NCI-H2196 treated with DMSO at 0.1 percent for 48 hours (cell line): Measurements from ENCODE around the gene VWDE.

Experiments used
- DNase-seq: peaks from one replicate; lab custom pipeline; 2025; ENCODE audit not compliant: unreplicated experiment; lab: John Stamatoyannopoulos, UW

The VWDE gene

GRCh38 chr7:12290761-12291160 lies 112.9 kb downstream of the VWDE start:
- DNase-seq = no peak

GRCh38 chr7:12289996-12290395 lies 113.7 kb downstream of the VWDE start:
- DNase-seq = no peak

- no peak for DNase-seq
Observed at GRCh38 chr7:12287901-12288300, 115.8 kb downstream of the VWDE start.

- no peak for DNase-seq
Observed at GRCh38 chr7:12281038-12281437, 122.6 kb downstream of the VWDE start.
